GM12878 (cell line): ENCODE results near the gene CARD11. TPM values are rescaled to one million over a fixed set of nuclear protein-coding genes. Genes with fewer than 3 reads are reported as not detected.

Experiments used
- ATAC-seq: fragments of 200-7000 bp; cut with Tn5 transposase; 3 replicates; pipeline ENCODE4 v1.9.1; 2020; ENCODE audit warnings: mild to moderate bottlenecking, moderate library complexity
- BruUV-seq: library from RNA; stranded (reverse); fragments of 400-500 nt; replicated peaks from 2 replicates; lab custom pipeline; 2021; lab: Mats Ljungman, UMichigan
- CTCF ChIA-PET: fragments of 300-600 bp; sonication (Branson Sonifier 250); formaldehyde crosslinking; extraction: SDS; loops from one replicate; lab custom pipeline; 2021; ENCODE audit warnings: inconsistent platforms; lab: Yijun Ruan, JAX
- POLR2A ChIA-PET: fragments of 350-600 bp; formaldehyde crosslinking; extraction: SDS; loops from one replicate; lab custom pipeline; 2021; ENCODE audit warnings: inconsistent platforms; lab: Charles Lee
- RAD21 ChIA-PET: fragments of 300-600 bp; sonication (Branson Sonifier 250); formaldehyde crosslinking; loops from one replicate; lab custom pipeline; 2023; ENCODE audit warnings: antibody characterized with exemption; ENCODE audit not compliant: unreplicated experiment; lab: Charles Lee
- SMC1A ChIA-PET: fragments of 300-600 bp; sonication (Branson Sonifier 250); formaldehyde crosslinking; loops from one replicate; lab custom pipeline; 2023; ENCODE audit not compliant: unreplicated experiment, uncharacterized antibody; lab: Charles Lee
- DNase-seq: peaks from one replicate; pipeline ENCODE4 v3.0.0-alpha.2; 2011; ENCODE audit warnings: low read depth, low spot score
- FAIRE-seq: peaks from 3 replicates; lab custom pipeline; 2011; peaks lifted over from hg19 to GRCh38; lab: Jason Lieb, UNC
- H2AFZ ChIP-seq: 2 replicates; pipeline ENCODE4 v1.6.0; 2011; ENCODE audit warnings: low read depth, low read length, control low read depth; ENCODE audit not compliant: control insufficient read depth
- H3K27ac ChIP-seq: 2 replicates; pipeline ENCODE4 v1.5.1; 2011; ENCODE audit warnings: control low read depth; ENCODE audit not compliant: control insufficient read depth, insufficient read depth
- H3K27me3 ChIP-seq, 2 experiments: replicated peaks in 1 of 2; 2 replicates each; pipeline versions ENCODE4 v1.6.0 to v1.6.1; 2011; ENCODE audit warnings: low read length in 1 of 2; ENCODE audit not compliant: control insufficient read depth in 2 of 2, insufficient read depth in 2 of 2
- H3K36me3 ChIP-seq, 2 experiments: 2 replicates each; pipeline ENCODE4 v1.5.1; 2011; ENCODE audit warnings: low read length in 1 of 2; ENCODE audit not compliant: control insufficient read depth in 2 of 2, insufficient read depth in 2 of 2
- H3K4me1 ChIP-seq: 2 replicates; pipeline ENCODE4 v1.6.1; 2011; ENCODE audit warnings: mild to moderate bottlenecking, low read length, moderate library complexity, mixed read lengths; ENCODE audit not compliant: control insufficient read depth, insufficient read depth
- H3K4me2 ChIP-seq: 2 replicates; pipeline ENCODE4 v1.6.0; 2011; ENCODE audit warnings: control low read depth; ENCODE audit not compliant: control insufficient read depth, insufficient read depth
- H3K4me3 ChIP-seq: fragments of 200-600 bp; sonication (generic); 2 replicates; pipeline ENCODE4 v1.5.1; 2016
- H3K79me2 ChIP-seq: 2 replicates; pipeline ENCODE4 v1.6.0; 2011; ENCODE audit warnings: low read length; ENCODE audit not compliant: control insufficient read depth, insufficient read depth
- H3K9ac ChIP-seq: 2 replicates; pipeline ENCODE4 v1.8.0; 2011; ENCODE audit warnings: low read length, control low read depth, mixed read lengths; ENCODE audit not compliant: control insufficient read depth, insufficient read depth
- H3K9me3 ChIP-seq: replicated peaks from 3 replicates; pipeline ENCODE4 v1.5.1; 2011; ENCODE audit warnings: mild to moderate bottlenecking, low read length; ENCODE audit not compliant: control insufficient read depth, insufficient read depth
- H4K20me1 ChIP-seq: 2 replicates; pipeline ENCODE4 v1.6.0; 2011; ENCODE audit not compliant: control insufficient read depth, insufficient read depth
- BCL11A ChIP-seq: IDR thresholded peaks from 2 replicates; pipeline ENCODE4 v1.6.1; 2011; ENCODE audit warnings: low read depth, low read length
- BRCA1 ChIP-seq: IDR thresholded peaks from 2 replicates; pipeline ENCODE4 v1.6.1; 2011; ENCODE audit warnings: low read depth, low read length, improper control_type of control experiment
- CUX1 ChIP-seq: IDR thresholded peaks from 2 replicates; pipeline ENCODE4 v1.6.1; 2012; ENCODE audit warnings: improper control_type of control experiment, low read depth, low read length; ENCODE audit not compliant: insufficient replicate concordance
- JUNB ChIP-seq: IDR thresholded peaks from 2 replicates; pipeline ENCODE4 v1.6.1; 2016; ENCODE audit warnings: antibody characterized with exemption, mild to moderate bottlenecking
- NFIC ChIP-seq: IDR thresholded peaks from 2 replicates; pipeline ENCODE4 v1.6.1; 2012; ENCODE audit warnings: low read depth, mild to moderate bottlenecking, inconsistent platforms, low read length, moderate library complexity
- NFYA ChIP-seq: IDR thresholded peaks from 2 replicates; pipeline ENCODE4 v1.6.1; 2011; ENCODE audit warnings: low read depth, mild to moderate bottlenecking, low read length, improper control_type of control experiment, borderline replicate concordance
- PAX5 ChIP-seq: IDR thresholded peaks from 2 replicates; pipeline ENCODE4 v1.6.1; 2011; ENCODE audit warnings: low read depth, low read length, borderline replicate concordance
- PKNOX1 ChIP-seq: fragments of 450-650 bp; IDR thresholded peaks from 2 replicates; pipeline ENCODE4 v1.6.1; 2016; ENCODE audit warnings: mild to moderate bottlenecking
- RELA ChIP-seq: fragments of 450-650 bp; IDR thresholded peaks from 2 replicates; pipeline ENCODE4 v1.8.0; 2014; ENCODE audit warnings: borderline replicate concordance; ENCODE audit not compliant: partially characterized antibody
- SIX5 ChIP-seq: IDR thresholded peaks from 2 replicates; pipeline ENCODE4 v1.6.1; 2011; ENCODE audit warnings: mild to moderate bottlenecking, low read depth, low read length, moderate library complexity; ENCODE audit not compliant: severe bottlenecking
- TAF1 ChIP-seq: IDR thresholded peaks from 2 replicates; pipeline ENCODE4 v1.6.1; 2011; ENCODE audit warnings: mild to moderate bottlenecking, low read depth, low read length, borderline replicate concordance
- TCF12 ChIP-seq: IDR thresholded peaks from 2 replicates; pipeline ENCODE4 v1.6.1; 2011; ENCODE audit warnings: low read depth, mild to moderate bottlenecking, low read length
- ZNF687 ChIP-seq: fragments of 450-650 bp; IDR thresholded peaks from 2 replicates; pipeline ENCODE4 v1.6.1; 2017; ENCODE audit warnings: mild to moderate bottlenecking, moderate library complexity
- WGBS: methylation state at CpG from one replicate; pipeline ENCODE4 v1.1.6; 2016; ENCODE audit warnings: low lambda C conversion rate; ENCODE audit not compliant: insufficient replicate concordance, insufficient coverage; ENCODE audit errors: missing lambda C conversion rate; 5-methylcytosine and 5-hydroxymethylcytosine counted together
- in situ Hi-C: fragments of 300-500 bp; cut with MboI; formaldehyde crosslinking; loops from 9 replicates; pipeline ENCODE4 v1.14.3; 2018; ENCODE audit warnings: mixed read lengths
- intact Hi-C: fragments of 100-400 bp; cut with micrococcal nuclease; formaldehyde crosslinking; loops from one replicate; pipeline ENCODE4 v1.14.2; 2022; ENCODE audit not compliant: unreplicated experiment
- polyA plus RNA-seq, 11 experiments: library from polyadenylated mRNA; depleted of rRNA in 4 of 11; unstranded in 6 of 11; stranded (reverse) in 5 of 11; fragments of >200 nt; fragmentation: Nextera tagmentation in 4 of 11; fragmentation: Illumina TruSeq in 1 of 11; extraction: Ambion mirVana in 4 of 11; extraction: Trizol in 1 of 11; gene quantifications; 1 replicate in 1 of 11; 2 replicates in 10 of 11; pipeline versions ENCODE4 v1.2.1 to v1.2.3, GENCODE V29; 2011 to 2016; ENCODE audit warnings: inconsistent platforms in 2 of 11, missing spikeins in 2 of 11, low read depth in 1 of 11
- total RNA-seq, 4 experiments: library from RNA; depleted of rRNA in 3 of 4; stranded (reverse); fragments of >200 nt in 3 of 4; fragmentation: Illumina TruSeq in 1 of 4; extraction: Trizol in 1 of 4; gene quantifications; 2 replicates each; pipeline versions ENCODE4 v1.2.1 to v1.2.3, GENCODE V29; 2013 to 2021

CARD11 gene
- total and polyA plus RNA-seq, 10 of the 15 experiments (the other 5 are each of a cell fraction or from before 2014, with no cell fraction given): 0.27 to 72.0 (median 28.4) TPM

GRCh38 chr7:2967705-2968104, 76.0 kb downstream of the CARD11 start (continued):
- no peak for TF ChIP-seq TAF1
- TF ChIP-seq NFYA: no peak

- ChIA-PET POLR2A (no interaction called here), RAD21 (no interaction called here), CTCF (interaction anchor here (0.6 kb wide), 1 partner anchor 554 kb away, joined by 4 read pairs; no protein-coding TSS in a partner anchor), SMC1A (interaction anchor here (0.7 kb wide), 1 partner anchor 324 kb away, joined by 3 read pairs; no protein-coding TSS in a partner anchor)
- no peak for ATAC-seq
- intact Hi-C loops (no loop called here), in situ Hi-C loops (no loop called here)
- Histone ChIP-seq H3K36me3 (no peaks in the 10 kb centered on the region; a peak in 1 of 4 replicates), H3K4me2 (no peak overlapping the region), H4K20me1 (no peaks in the 10 kb centered on the region), H2AFZ (no peak overlapping the region), H3K4me3 (no peak overlapping the region), H3K27me3 (no peaks in the 10 kb centered on the region), H3K4me1 (peaks cover 9% of the 10 kb centered on the region), H3K79me2 (no peaks in the 10 kb centered on the region; the same call in 1 of the 2 replicates), H3K9me3 (peaks cover 11% of the 10 kb centered on the region), H3K9ac (no peak overlapping the region), H3K27ac (no peak overlapping the region)
- FAIRE-seq: no peak
- BruUV-seq: no TSS peak
- no peak for DNase-seq
- over 99% methylated on average over 7 of the region's 7 CpGs for WGBS
- TF ChIP-seq PKNOX1: no peak
- TF ChIP-seq RELA: no peak
- TF ChIP-seq CUX1: no peak
- no peak for TF ChIP-seq ZNF687
- TF ChIP-seq TCF12: no peak
- no peak for TF ChIP-seq BRCA1
- TF ChIP-seq BCL11A: no peak
- no peak for TF ChIP-seq PAX5
- no peak for TF ChIP-seq SIX5
- no peak for TF ChIP-seq NFIC
- TF ChIP-seq JUNB: no peak
Observed at GRCh38 chr7:2967253-2967652, 76.4 kb downstream of the CARD11 start.
